Measurements from ENCODE around the gene B3GALT6.
"Not testable (repeated sequence)": the region's sequence is repeated elsewhere in the genome, so short reads cannot be mapped to it uniquely, and the experiment has no call there.

The B3GALT6 gene

GRCh38 chr1:1244192-1244811 is 12.3 kb downstream of the B3GALT6 start:
- TF ChIP-seq CTCF (IDR thresholded peaks at IDR 0.05; ENCODE audit: control insufficient read depth, extremely low read depth, insufficient read depth), result no peak
- no peak overlapping the region for H3K4me3 ChIP-seq (ENCODE audit: low read depth, low read length)
- DNase-seq (ENCODE audit: low read depth), result no peak

GRCh38 chr1:1245178-1245816 is 13.3 kb downstream of the B3GALT6 start:
- no peak overlapping the region for H3K4me3 ChIP-seq (ENCODE audit: low read depth, low read length)
- no peak for DNase-seq (ENCODE audit: low read depth)
- TF ChIP-seq CTCF (IDR thresholded peaks at IDR 0.05; ENCODE audit: control insufficient read depth, extremely low read depth, insufficient read depth), result no peak

- H3K4me3 ChIP-seq (ENCODE audit: low read depth, low read length), result no peak overlapping the region
- no peak for DNase-seq (ENCODE audit: low read depth)
- no peak for TF ChIP-seq CTCF (IDR thresholded peaks at IDR 0.05; ENCODE audit: control insufficient read depth, extremely low read depth, insufficient read depth)
Observed at GRCh38 chr1:1245817-1246576, 14.0 kb downstream of the B3GALT6 start.

GRCh38 chr1:1246577-1247340 is 14.7 kb downstream of the B3GALT6 start, which contains the start of gene C1QTNF12:
TSS of gene C1QTNF12 (minus strand) at chr1:1246722. CDS start at chr1:1246690, 32 bp downstream.
- no peak within 1 kb of the TSS for H3K4me3 ChIP-seq (ENCODE audit: low read depth, low read length)
- TF ChIP-seq CTCF (IDR thresholded peaks at IDR 0.05; ENCODE audit: control insufficient read depth, extremely low read depth, insufficient read depth), result no peak
- DNase-seq (ENCODE audit: low read depth), result no peak

GRCh38 chr1:1247341-1247913 is 15.4 kb downstream of the B3GALT6 start:
- no peak overlapping the region for H3K4me3 ChIP-seq (ENCODE audit: low read depth, low read length)
- no peak for TF ChIP-seq CTCF (IDR thresholded peaks at IDR 0.05; ENCODE audit: control insufficient read depth, extremely low read depth, insufficient read depth)
- no peak for DNase-seq (ENCODE audit: low read depth)

GRCh38 chr1:1248009-1248913 is 16.2 kb downstream of the B3GALT6 start:
- not testable (repeated sequence) for H3K4me3 ChIP-seq (ENCODE audit: low read depth, low read length); DNase-seq (ENCODE audit: low read depth)

Data from LNCaP clone FGC (cell line).